HepG2 (cell line): ENCODE data around the gene CIART. TPM values are rescaled to one million over a fixed set of nuclear protein-coding genes. Genes with fewer than 3 reads are reported as not detected.

Source experiments
- CHD2 ChIP-seq: IDR thresholded peaks from 2 replicates; pipeline ENCODE4 v1.6.1; 2011; ENCODE audit warnings: low read depth, low read length, improper control_type of control experiment
- GTF2F1 ChIP-seq: fragments of 150-350 bp; IDR thresholded peaks from 2 replicates; pipeline ENCODE4 v1.6.1; 2014; ENCODE audit warnings: low read length
- HOXA9 ChIP-seq: sonication (generic); formaldehyde crosslinking; IDR thresholded peaks from 2 replicates; pipeline ENCODE4 v1.8.1; 2022; ENCODE audit warnings: missing genetic modification reagents, mild to moderate bottlenecking, moderate library complexity, borderline replicate concordance
- KAT2B ChIP-seq: fragments of 150-350 bp; IDR thresholded peaks from 2 replicates; pipeline ENCODE4 v1.6.1; 2014; ENCODE audit warnings: low read depth, low read length, borderline replicate concordance
- KLF11 ChIP-seq: IDR thresholded peaks from 2 replicates; pipeline ENCODE4 v1.6.1; 2016; ENCODE audit warnings: missing compliant biosample characterization
- MAF1 ChIP-seq: sonication (generic); formaldehyde crosslinking; IDR thresholded peaks from 2 replicates; pipeline ENCODE4 v1.5.0; 2020; ENCODE audit warnings: missing genetic modification reagents, borderline replicate concordance
- NAIF1 ChIP-seq: sonication (generic); formaldehyde crosslinking; IDR thresholded peaks from 2 replicates; pipeline ENCODE4 v1.5.0; 2020; ENCODE audit warnings: mild to moderate bottlenecking, missing genetic modification reagents, borderline replicate concordance
- PAF1 ChIP-seq: IDR thresholded peaks from 2 replicates; pipeline ENCODE4 v1.6.1; 2016; ENCODE audit warnings: missing genetic modification reagents, missing compliant biosample characterization
- PHF5A ChIP-seq: IDR thresholded peaks from one replicate; pipeline ENCODE4 v1.6.1; 2018; ENCODE audit warnings: low read depth, missing genetic modification reagents; ENCODE audit not compliant: unreplicated experiment
- SNAI1 ChIP-seq: sonication (generic); formaldehyde crosslinking; IDR thresholded peaks from 2 replicates; pipeline ENCODE4 v1.5.0; 2020; ENCODE audit warnings: mild to moderate bottlenecking, missing genetic modification reagents, borderline replicate concordance
- TBP ChIP-seq: sonication (generic); formaldehyde crosslinking; IDR thresholded peaks from 2 replicates; pipeline ENCODE4 v1.5.0; 2020; ENCODE audit warnings: missing genetic modification reagents
- ZBTB44 ChIP-seq: sonication (generic); formaldehyde crosslinking; IDR thresholded peaks from 2 replicates; pipeline ENCODE4 v1.4.0; 2020; ENCODE audit warnings: missing genetic modification reagents
- ZNF367 ChIP-seq: sonication (generic); formaldehyde crosslinking; IDR thresholded peaks from 2 replicates; pipeline ENCODE4 v1.4.0; 2020; ENCODE audit warnings: missing genetic modification reagents, borderline replicate concordance
- ZNF446 ChIP-seq: sonication (generic); formaldehyde crosslinking; IDR thresholded peaks from 2 replicates; pipeline ENCODE4 v1.5.0; 2020; ENCODE audit warnings: mild to moderate bottlenecking, missing genetic modification reagents
- ZNF510 ChIP-seq: sonication (generic); formaldehyde crosslinking; IDR thresholded peaks from 2 replicates; pipeline ENCODE4 v1.4.0; 2020; ENCODE audit warnings: low read depth, mild to moderate bottlenecking, missing genetic modification reagents
- ZNF558 ChIP-seq: sonication (generic); formaldehyde crosslinking; IDR thresholded peaks from 2 replicates; pipeline ENCODE4 v1.9.0; 2022; ENCODE audit warnings: mild to moderate bottlenecking, missing genetic modification reagents, borderline replicate concordance
- ZNF562 ChIP-seq: sonication (generic); formaldehyde crosslinking; IDR thresholded peaks from 2 replicates; pipeline ENCODE4 v1.8.0; 2022; ENCODE audit warnings: missing genetic modification reagents, borderline replicate concordance
- ZNF615 ChIP-seq: sonication (generic); formaldehyde crosslinking; IDR thresholded peaks from 2 replicates; pipeline ENCODE4 v1.5.0; 2020; ENCODE audit warnings: mild to moderate bottlenecking, missing genetic modification reagents, borderline replicate concordance
- ZNF644 ChIP-seq: IDR thresholded peaks from 2 replicates; pipeline ENCODE4 v1.6.1; 2016; ENCODE audit warnings: low read depth
- ZNF781 ChIP-seq: sonication (generic); formaldehyde crosslinking; IDR thresholded peaks from 2 replicates; pipeline ENCODE4 v1.5.1; 2020; ENCODE audit warnings: borderline replicate concordance, mild to moderate bottlenecking, missing genetic modification reagents; ENCODE audit errors: not compliant biosample characterization
- ZNF883 ChIP-seq: sonication (generic); formaldehyde crosslinking; IDR thresholded peaks from 2 replicates; pipeline ENCODE4 v1.5.1; 2020; ENCODE audit warnings: mild to moderate bottlenecking, missing genetic modification reagents; ENCODE audit errors: not compliant biosample characterization
- polyA plus RNA-seq, 8 experiments: library from polyadenylated mRNA; depleted of rRNA in 3 of 8; stranded (reverse) in 7 of 8; unstranded in 1 of 8; fragments of >200 nt; fragmentation: Illumina TruSeq in 4 of 8; extraction: Trizol in 4 of 8; gene quantifications; 2 replicates each; pipeline versions ENCODE4 v1.2.1 to v1.2.3, GENCODE V29; 2011 to 2016; ENCODE audit warnings: low read depth in 4 of 8, missing spikeins in 1 of 8, mixed read lengths in 1 of 8; ENCODE audit not compliant: insufficient read depth in 1 of 8
- total RNA-seq, 5 experiments: library from RNA; depleted of rRNA; stranded (reverse); fragments of >200 nt; fragmentation: Illumina TruSeq; extraction: Trizol; gene quantifications; 2 replicates each; pipeline ENCODE4 v1.2.3, GENCODE V29; 2016; ENCODE audit warnings: low read depth in 1 of 5
- TF ChIP-seq, protein P1 (sequence below): IDR thresholded peaks from 2 replicates; pipeline ENCODE4 v1.6.1; 2012; ENCODE audit warnings: inconsistent platforms
- TF ChIP-seq, protein P2 (sequence below): sonication (generic); formaldehyde crosslinking; IDR thresholded peaks from 2 replicates; pipeline ENCODE4 v1.4.0; 2020; ENCODE audit warnings: missing genetic modification reagents, mild to moderate bottlenecking, borderline replicate concordance

The CIART gene
- total and polyA plus RNA-seq, 2 of the 13 experiments (the other 11 are each of a cell fraction or from before 2014, with no cell fraction given), result 0.58 TPM; not detected in 1

DNA sequence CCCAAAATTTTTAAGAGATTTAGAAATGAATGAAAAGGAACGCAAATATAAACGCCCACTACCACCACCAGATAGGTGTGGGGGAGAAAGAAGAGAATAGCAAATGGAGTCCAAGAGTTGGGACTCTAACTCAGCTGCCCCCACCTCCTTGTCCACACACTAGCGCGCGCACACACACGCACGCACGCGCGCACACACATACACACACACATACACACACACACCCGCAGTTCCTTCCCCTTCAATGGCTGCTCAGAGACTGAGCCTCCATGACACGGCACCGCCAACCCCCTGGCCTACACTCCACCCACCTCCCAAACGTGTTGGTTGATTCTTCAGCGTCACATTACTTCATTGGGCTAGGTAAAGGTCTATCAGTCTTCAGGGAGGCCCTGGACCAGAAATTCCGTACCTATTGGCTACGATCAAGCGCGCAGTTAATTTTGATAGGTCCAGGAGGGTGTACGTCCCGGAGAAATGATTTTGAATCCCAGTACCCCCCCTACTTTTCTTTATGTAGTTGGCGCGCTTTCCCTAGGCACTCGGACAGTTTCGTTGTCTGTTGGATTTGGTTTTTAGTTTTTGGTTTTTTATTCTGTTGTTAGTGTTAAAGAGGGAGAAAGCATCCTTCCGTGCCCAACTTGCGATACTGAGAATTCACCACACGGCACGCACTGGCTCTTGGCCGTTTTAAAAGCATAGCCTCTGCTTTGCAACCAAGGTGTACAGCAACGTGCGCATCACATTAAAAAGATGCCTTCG, 46.3 kb upstream of the CIART start, which contains the start of gene ANP32E (continued):
- TF ChIP-seq ZNF510, result peak; percentile 86
- TF ChIP-seq ZNF446, result no peak
- TF ChIP-seq ZNF883 (CRISPR knock-in tag), result peak; percentile 55
- TF ChIP-seq, protein P1, sequence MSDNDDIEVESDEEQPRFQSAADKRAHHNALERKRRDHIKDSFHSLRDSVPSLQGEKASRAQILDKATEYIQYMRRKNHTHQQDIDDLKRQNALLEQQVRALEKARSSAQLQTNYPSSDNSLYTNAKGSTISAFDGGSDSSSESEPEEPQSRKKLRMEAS, result peak; percentile 62
- no peak for TF ChIP-seq NAIF1 (CRISPR knock-in tag)
- no peak for TF ChIP-seq PAF1 (CRISPR knock-in tag)
- no peak for TF ChIP-seq PHF5A (CRISPR knock-in tag)
- 0 out of 2 replicates have a peak, but pooled peaks have one; percentile 45 for TF ChIP-seq ZNF367 (CRISPR knock-in tag)
- TF ChIP-seq GTF2F1, result peak; percentile 73; the same call in 1 of the 2 replicates
- TF ChIP-seq KAT2B, result no peak
- TF ChIP-seq SNAI1 (CRISPR knock-in tag), result no peak; the same call in 1 of the 2 replicates
- no peak for TF ChIP-seq TBP (CRISPR knock-in tag)
- no peak; the same call in 1 of the 2 replicates for TF ChIP-seq ZBTB44 (CRISPR knock-in tag)
- TF ChIP-seq, protein P2, sequence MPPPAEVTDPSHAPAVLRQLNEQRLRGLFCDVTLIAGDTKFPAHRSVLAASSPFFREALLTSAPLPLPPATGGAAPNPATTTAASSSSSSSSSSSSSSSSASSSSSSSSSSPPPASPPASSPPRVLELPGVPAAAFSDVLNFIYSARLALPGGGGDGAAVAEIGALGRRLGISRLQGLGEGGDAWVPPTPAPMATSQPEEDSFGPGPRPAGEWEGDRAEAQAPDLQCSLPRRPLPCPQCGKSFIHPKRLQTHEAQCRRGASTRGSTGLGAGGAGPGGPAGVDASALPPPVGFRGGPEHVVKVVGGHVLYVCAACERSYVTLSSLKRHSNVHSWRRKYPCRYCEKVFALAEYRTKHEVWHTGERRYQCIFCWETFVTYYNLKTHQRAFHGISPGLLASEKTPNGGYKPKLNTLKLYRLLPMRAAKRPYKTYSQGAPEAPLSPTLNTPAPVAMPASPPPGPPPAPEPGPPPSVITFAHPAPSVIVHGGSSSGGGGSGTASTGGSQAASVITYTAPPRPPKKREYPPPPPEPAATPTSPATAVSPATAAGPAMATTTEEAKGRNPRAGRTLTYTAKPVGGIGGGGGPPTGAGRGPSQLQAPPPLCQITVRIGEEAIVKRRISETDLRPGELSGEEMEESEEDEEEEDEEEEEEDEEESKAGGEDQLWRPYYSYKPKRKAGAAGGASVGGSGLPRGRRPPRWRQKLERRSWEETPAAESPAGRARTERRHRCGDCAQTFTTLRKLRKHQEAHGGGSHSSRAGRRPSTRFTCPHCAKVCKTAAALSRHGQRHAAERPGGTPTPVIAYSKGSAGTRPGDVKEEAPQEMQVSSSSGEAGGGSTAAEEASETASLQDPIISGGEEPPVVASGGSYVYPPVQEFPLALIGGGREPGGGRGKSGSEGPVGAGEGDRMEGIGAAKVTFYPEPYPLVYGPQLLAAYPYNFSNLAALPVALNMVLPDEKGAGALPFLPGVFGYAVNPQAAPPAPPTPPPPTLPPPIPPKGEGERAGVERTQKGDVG (CRISPR knock-in tag), result no peak
- 0 out of 2 replicates have a peak, but pooled peaks have one; percentile 25 for TF ChIP-seq ZNF615 (CRISPR knock-in tag)
- TF ChIP-seq CHD2, result no peak
- peak; percentile 41 for TF ChIP-seq ZNF781 (CRISPR knock-in tag)
- TF ChIP-seq HOXA9 (CRISPR knock-in tag), result peak; percentile 94
- TF ChIP-seq ZNF562 (CRISPR knock-in tag), result 0 out of 2 replicates have a peak, but pooled peaks have one; percentile 22
- TF ChIP-seq MAF1 (CRISPR knock-in tag), result no peak
- no peak for TF ChIP-seq ZNF644
- TF ChIP-seq KLF11, result peak; percentile 88
- no peak for TF ChIP-seq ZNF558 (CRISPR knock-in tag)
